Measurements from ENCODE around the gene CTNND2.

DNA sequence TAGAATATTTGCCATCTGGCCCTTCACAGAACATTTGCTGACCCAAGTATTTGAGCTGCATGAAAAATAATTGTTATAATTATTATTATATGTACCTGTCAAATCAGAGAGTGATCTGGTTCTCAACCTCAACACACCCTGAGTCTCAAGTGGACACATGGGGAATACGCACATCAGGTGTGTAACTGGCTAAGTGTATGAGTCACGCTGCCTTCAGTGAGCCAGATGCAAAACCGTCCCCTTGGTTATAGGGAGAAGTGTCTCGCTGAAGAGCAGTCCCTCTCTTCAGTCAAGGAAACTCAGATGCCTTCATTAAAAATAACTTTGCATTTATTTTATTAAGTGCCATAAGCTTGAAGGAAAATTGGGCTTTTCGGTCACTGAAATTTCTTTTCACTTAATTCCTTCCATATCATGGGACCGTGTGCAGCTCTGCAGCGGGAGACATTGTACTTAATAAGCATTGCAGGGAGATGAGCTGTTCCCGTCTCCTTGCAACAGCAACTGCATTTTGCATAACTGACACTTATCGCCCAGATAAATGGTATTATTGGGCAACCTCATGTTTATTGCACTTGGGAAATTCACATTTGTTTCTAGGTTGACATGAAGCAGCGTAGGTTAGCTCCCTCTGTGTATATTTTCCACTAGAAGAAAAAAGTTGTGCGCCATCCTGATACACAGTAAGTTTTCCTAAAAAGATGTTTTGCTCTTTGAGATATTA is 630.9 kb downstream of the CTNND2 start:
- TF ChIP-seq EP300 (IDR thresholded peaks at IDR 0.05; ENCODE audit: borderline replicate concordance in 1 of 2, control insufficient read depth in 1 of 2, low read depth in 2 of 2, low read length in 2 of 2) (no peak), JUNB (IDR thresholded peaks at IDR 0.05) (no peak), KLF5 (IDR thresholded peaks at IDR 0.05; ENCODE audit: partially characterized antibody) (no peak), WRNIP1 (IDR thresholded peaks at IDR 0.05; ENCODE audit: borderline replicate concordance, low read depth, low read length) (no peak), HCFC1 (IDR thresholded peaks at IDR 0.05; ENCODE audit: low read length) (no peak), NR2C2 (IDR thresholded peaks at IDR 0.05; ENCODE audit: borderline replicate concordance, control insufficient read depth, insufficient read length, low read depth) (no peak), RCOR1 (conservative IDR thresholded peaks at IDR 0.05; ENCODE audit: low read depth, low read length) (no peak), POLR2A (IDR thresholded peaks at IDR 0.05; ENCODE audit: low read depth, low read length) (no peak), NBN (IDR thresholded peaks at IDR 0.05) (no peak), EZH2 (IDR thresholded peaks at IDR 0.05; ENCODE audit: borderline replicate concordance, control insufficient read depth, low read depth, low read length) (no peak), ETV6 (conservative IDR thresholded peaks at IDR 0.05 in 1 of 2, IDR thresholded peaks at IDR 0.05 in 1 of 2; ENCODE audit: borderline replicate concordance in 1 of 2, low read depth in 1 of 2) (no peak)
- TF ChIP-seq, protein P1, sequence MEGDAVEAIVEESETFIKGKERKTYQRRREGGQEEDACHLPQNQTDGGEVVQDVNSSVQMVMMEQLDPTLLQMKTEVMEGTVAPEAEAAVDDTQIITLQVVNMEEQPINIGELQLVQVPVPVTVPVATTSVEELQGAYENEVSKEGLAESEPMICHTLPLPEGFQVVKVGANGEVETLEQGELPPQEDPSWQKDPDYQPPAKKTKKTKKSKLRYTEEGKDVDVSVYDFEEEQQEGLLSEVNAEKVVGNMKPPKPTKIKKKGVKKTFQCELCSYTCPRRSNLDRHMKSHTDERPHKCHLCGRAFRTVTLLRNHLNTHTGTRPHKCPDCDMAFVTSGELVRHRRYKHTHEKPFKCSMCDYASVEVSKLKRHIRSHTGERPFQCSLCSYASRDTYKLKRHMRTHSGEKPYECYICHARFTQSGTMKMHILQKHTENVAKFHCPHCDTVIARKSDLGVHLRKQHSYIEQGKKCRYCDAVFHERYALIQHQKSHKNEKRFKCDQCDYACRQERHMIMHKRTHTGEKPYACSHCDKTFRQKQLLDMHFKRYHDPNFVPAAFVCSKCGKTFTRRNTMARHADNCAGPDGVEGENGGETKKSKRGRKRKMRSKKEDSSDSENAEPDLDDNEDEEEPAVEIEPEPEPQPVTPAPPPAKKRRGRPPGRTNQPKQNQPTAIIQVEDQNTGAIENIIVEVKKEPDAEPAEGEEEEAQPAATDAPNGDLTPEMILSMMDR (IDR thresholded peaks at IDR 0.05 in 2 of 3, conservative IDR thresholded peaks at IDR 0.05 in 1 of 3; ENCODE audit: control insufficient read depth in 2 of 3, extremely low read depth in 1 of 3, insufficient read depth in 1 of 3, low read depth in 3 of 3, low read length in 3 of 3): no peak
- TF ChIP-seq, protein P2, sequence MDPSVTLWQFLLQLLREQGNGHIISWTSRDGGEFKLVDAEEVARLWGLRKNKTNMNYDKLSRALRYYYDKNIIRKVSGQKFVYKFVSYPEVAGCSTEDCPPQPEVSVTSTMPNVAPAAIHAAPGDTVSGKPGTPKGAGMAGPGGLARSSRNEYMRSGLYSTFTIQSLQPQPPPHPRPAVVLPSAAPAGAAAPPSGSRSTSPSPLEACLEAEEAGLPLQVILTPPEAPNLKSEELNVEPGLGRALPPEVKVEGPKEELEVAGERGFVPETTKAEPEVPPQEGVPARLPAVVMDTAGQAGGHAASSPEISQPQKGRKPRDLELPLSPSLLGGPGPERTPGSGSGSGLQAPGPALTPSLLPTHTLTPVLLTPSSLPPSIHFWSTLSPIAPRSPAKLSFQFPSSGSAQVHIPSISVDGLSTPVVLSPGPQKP (IDR thresholded peaks at IDR 0.05; ENCODE audit: low read depth, low read length): no peak
- TF ChIP-seq, protein P3, sequence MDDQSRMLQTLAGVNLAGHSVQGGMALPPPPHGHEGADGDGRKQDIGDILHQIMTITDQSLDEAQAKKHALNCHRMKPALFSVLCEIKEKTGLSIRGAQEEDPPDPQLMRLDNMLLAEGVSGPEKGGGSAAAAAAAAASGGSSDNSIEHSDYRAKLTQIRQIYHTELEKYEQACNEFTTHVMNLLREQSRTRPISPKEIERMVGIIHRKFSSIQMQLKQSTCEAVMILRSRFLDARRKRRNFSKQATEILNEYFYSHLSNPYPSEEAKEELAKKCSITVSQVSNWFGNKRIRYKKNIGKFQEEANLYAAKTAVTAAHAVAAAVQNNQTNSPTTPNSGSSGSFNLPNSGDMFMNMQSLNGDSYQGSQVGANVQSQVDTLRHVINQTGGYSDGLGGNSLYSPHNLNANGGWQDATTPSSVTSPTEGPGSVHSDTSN (IDR thresholded peaks at IDR 0.05; ENCODE audit: insufficient replicate concordance, low read depth, low read length): no peak

All from GM12878 (cell line).